ENCODE data around the gene COL15A1.

DNA sequence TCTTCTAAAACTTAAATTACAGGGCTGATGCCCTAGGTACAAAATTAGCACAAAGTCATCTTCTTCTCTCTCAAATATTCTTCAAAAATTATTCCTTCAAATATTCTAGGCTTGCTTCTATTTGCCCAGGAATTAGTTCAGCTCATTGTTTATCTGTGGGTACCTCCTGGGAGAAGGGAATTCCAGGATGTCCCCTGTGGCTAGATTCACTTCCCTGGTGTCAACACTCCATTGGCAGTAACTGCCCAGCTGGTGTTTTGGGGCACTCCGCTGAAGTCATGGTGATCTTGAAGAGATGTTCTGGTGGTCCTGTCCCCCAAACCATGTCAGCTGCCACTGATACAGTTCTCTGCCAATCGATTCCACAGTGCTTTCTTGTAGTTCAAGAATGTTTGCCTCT is 135.0 kb downstream of the COL15A1 start:
- TF ChIP-seq, protein P1, sequence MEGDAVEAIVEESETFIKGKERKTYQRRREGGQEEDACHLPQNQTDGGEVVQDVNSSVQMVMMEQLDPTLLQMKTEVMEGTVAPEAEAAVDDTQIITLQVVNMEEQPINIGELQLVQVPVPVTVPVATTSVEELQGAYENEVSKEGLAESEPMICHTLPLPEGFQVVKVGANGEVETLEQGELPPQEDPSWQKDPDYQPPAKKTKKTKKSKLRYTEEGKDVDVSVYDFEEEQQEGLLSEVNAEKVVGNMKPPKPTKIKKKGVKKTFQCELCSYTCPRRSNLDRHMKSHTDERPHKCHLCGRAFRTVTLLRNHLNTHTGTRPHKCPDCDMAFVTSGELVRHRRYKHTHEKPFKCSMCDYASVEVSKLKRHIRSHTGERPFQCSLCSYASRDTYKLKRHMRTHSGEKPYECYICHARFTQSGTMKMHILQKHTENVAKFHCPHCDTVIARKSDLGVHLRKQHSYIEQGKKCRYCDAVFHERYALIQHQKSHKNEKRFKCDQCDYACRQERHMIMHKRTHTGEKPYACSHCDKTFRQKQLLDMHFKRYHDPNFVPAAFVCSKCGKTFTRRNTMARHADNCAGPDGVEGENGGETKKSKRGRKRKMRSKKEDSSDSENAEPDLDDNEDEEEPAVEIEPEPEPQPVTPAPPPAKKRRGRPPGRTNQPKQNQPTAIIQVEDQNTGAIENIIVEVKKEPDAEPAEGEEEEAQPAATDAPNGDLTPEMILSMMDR (IDR thresholded peaks at IDR 0.05), result no peak
- TF ChIP-seq POLR2A (IDR thresholded peaks at IDR 0.05) (no peak), POLR2AphosphoS5 (IDR thresholded peaks at IDR 0.05) (no peak), EP300 (IDR thresholded peaks at IDR 0.05) (no peak)

Measured in stomach (tissue), 4 donors.